Lung (tissue), 12 donors: ENCODE data around the gene CFLAR. TPM values are rescaled to one million over a fixed set of nuclear protein-coding genes. Genes with fewer than 3 reads are reported as not detected.

Experiments
- ATAC-seq: fragments of 200-7000 bp; cut with Tn5 transposase; one replicate; pipeline ENCODE4 v1.9.1; 2020; ENCODE audit warnings: moderate number of reproducible peaks; ENCODE audit not compliant: insufficient read depth, low FRiP score
- DNase-seq, 3 donors: peaks; one replicate each; pipeline ENCODE4 v3.0.0-alpha.2; 2013 to 2017
- H3K27ac ChIP-seq, 2 donors: one replicate each; pipeline ENCODE4 v1.5.1; 2013; ENCODE audit warnings: mild to moderate bottlenecking in 2 of 2, moderate library complexity in 2 of 2, control low read depth in 1 of 2, inconsistent platforms in 1 of 2, low read depth in 1 of 2, low read length in 1 of 2
- H3K27me3 ChIP-seq, 3 donors: one replicate each; pipeline ENCODE4 v1.5.1; 2013; ENCODE audit warnings: low read length in 2 of 3; ENCODE audit not compliant: control insufficient read depth in 3 of 3, insufficient read depth in 3 of 3
- H3K36me3 ChIP-seq, 4 donors: one replicate each; pipeline ENCODE4 v1.5.1; 2013; ENCODE audit warnings: low read length in 4 of 4, mild to moderate bottlenecking in 1 of 4, moderate library complexity in 1 of 4; ENCODE audit not compliant: control insufficient read depth in 4 of 4, insufficient read depth in 4 of 4
- H3K4me1 ChIP-seq, 5 donors: one replicate each; pipeline ENCODE4 v1.5.1; 2013; ENCODE audit warnings: low read length in 5 of 5, mild to moderate bottlenecking in 2 of 5, moderate library complexity in 1 of 5; ENCODE audit not compliant: control insufficient read depth in 5 of 5, insufficient read depth in 5 of 5
- H3K4me3 ChIP-seq: one replicate; pipeline ENCODE4 v1.5.1; 2013; ENCODE audit warnings: mild to moderate bottlenecking, control low read depth, moderate library complexity
- H3K9ac ChIP-seq, 2 donors: one replicate each; pipeline ENCODE4 v1.5.1; 2013; ENCODE audit warnings: low read length in 2 of 2, control low read depth in 1 of 2; ENCODE audit not compliant: insufficient read depth in 1 of 2
- H3K9me3 ChIP-seq, 4 donors: one replicate each; pipeline ENCODE4 v1.5.1; 2013; ENCODE audit warnings: low read length in 3 of 4, mild to moderate bottlenecking in 1 of 4, moderate library complexity in 1 of 4; ENCODE audit not compliant: control insufficient read depth in 4 of 4, insufficient read depth in 3 of 4
- CTCF ChIP-seq: IDR thresholded peaks from 2 replicates; pipeline ENCODE4 v1.5.1; 2012; ENCODE audit warnings: mild to moderate bottlenecking; ENCODE audit errors: control extremely low read depth, extremely low read depth
- WGBS, 2 donors: extraction: QIAGEN DNeasy Blood & Tissue Kit; methylation state at CpG; one replicate each; pipeline ENCODE4 v1.1.7; 2013; 5-methylcytosine and 5-hydroxymethylcytosine counted together
- polyA plus RNA-seq, 2 donors: library from polyadenylated mRNA; stranded (reverse); fragments of 200-250 nt; gene quantifications; one replicate each; pipeline ENCODE4 v1.2.1, GENCODE V29; 2013
- total RNA-seq, 2 donors: library from RNA; depleted of rRNA in 1 of 2; stranded (reverse); fragments of >200 nt in 1 of 2; gene quantifications; one replicate each; pipeline ENCODE4 v1.2.1, GENCODE V29; 2014 to 2021
- donor health status: control.
- donor health status: control.
- donor health status: Bipolar disorder and iron deficiency.
- donor health status: healthy.
- donor health status: DM: yes; HTN: yes; CAD: no.

Gene CFLAR
- total and polyA plus RNA-seq, 4 donors, result 101 to 345 (median 238) TPM

- Histone ChIP-seq H3K4me1 (peaks cover 0 to 20% (median 7%) of the 10 kb centered on the region in 5 donors), H3K9ac (no peak overlapping the region), H3K9me3 (no peaks in the 10 kb centered on the region), H3K27ac (peak overlapping the region; percentile 62 to 78), H3K27me3 (no peaks in the 10 kb centered on the region), H3K4me3 (no peak overlapping the region), H3K36me3 (peaks cover 28 to 43% (median 35%) of the 10 kb centered on the region in 4 donors)
- 63 to 77% methylated on average over 4 of the region's 4 CpGs for WGBS, 2 donors
- no peak for TF ChIP-seq CTCF
- ATAC-seq (no peak), DNase-seq (no peak)
Observed at GRCh38 chr2:201135386-201135785, 19.4 kb downstream of the CFLAR start.

DNA sequence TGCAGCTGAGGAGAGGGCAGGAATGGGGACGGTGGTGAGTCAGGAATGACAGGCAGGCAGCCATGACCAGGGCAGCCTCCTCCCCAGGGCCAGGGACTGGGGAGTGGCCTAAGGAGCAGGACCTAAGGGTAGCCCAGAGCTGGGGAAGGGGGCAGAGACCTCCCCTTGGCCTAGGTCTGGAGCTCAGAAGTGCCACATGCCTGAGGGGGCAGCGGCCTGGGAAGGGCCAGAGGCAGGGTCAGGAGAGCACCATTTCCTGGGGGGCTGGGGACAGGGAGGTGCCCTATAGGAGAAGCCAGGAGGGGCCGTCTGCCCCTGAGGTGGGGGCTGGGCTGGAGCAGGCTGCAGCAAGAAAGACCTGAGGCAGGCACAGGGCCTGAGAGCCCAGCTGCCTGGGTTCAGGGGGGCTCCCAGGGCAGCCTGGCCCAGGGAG lies 20.9 kb downstream of the CFLAR start:
- H3K4me1 ChIP-seq, result peaks cover 0 to 19% (median 7%) of the 10 kb centered on the region in 5 donors
- no peak for TF ChIP-seq CTCF
- H3K9ac ChIP-seq, result no peak overlapping the region
- H3K27me3 ChIP-seq, result no peaks in the 10 kb centered on the region
- DNase-seq, result no peak
- H3K4me3 ChIP-seq, result no peak overlapping the region
- ATAC-seq, result no peak
- H3K27ac ChIP-seq, result peak overlapping the region; percentile 37 to 78
- WGBS, 2 donors, result 69 to 80% methylated on average over 3 of the region's 3 CpGs
- H3K36me3 ChIP-seq, result peaks cover 32 to 44% (median 34%) of the 10 kb centered on the region in 4 donors
- no peaks in the 10 kb centered on the region for H3K9me3 ChIP-seq

GRCh38 chr2:201137505-201138400 lies 21.8 kb downstream of the CFLAR start:
- no peak for TF ChIP-seq CTCF
- no peak overlapping the region for H3K9ac ChIP-seq
- no peak for DNase-seq
- peaks cover 0 to 16% (median 2%) of the 10 kb centered on the region in 5 donors for H3K4me1 ChIP-seq
- 97% methylated on average over 28 of the region's 28 CpGs for WGBS, 2 donors
- ATAC-seq, result no peak
- no peak overlapping the region for H3K4me3 ChIP-seq
- H3K9me3 ChIP-seq, result no peaks in the 10 kb centered on the region
- no peaks in the 10 kb centered on the region for H3K27me3 ChIP-seq
- peaks cover 32 to 48% (median 36%) of the 10 kb centered on the region in 4 donors for H3K36me3 ChIP-seq
- peak overlapping the region in 1 of 2 donors; percentile 26 for H3K27ac ChIP-seq
